HG02852 (cell line): ENCODE data around the gene COL5A1.
"Not testable (repeated sequence)": the region's sequence is repeated elsewhere in the genome, so short reads cannot be mapped to it uniquely, and the experiment has no call there.

Source experiments
- ATAC-seq: cut with Tn5 transposase; IDR thresholded peaks from one replicate; pipeline ENCODE4 v1.9.1; 2021; ENCODE audit warnings: mild to moderate bottlenecking, moderate library complexity; ENCODE audit not compliant: unreplicated experiment

Gene COL5A1

GRCh38 chr9:134847138-134847537 lies 205.5 kb downstream of the COL5A1 start:
- ATAC-seq = no peak

- ATAC-seq = no peak
Observed at GRCh38 chr9:134847752-134848432, 206.3 kb downstream of the COL5A1 start.

DNA sequence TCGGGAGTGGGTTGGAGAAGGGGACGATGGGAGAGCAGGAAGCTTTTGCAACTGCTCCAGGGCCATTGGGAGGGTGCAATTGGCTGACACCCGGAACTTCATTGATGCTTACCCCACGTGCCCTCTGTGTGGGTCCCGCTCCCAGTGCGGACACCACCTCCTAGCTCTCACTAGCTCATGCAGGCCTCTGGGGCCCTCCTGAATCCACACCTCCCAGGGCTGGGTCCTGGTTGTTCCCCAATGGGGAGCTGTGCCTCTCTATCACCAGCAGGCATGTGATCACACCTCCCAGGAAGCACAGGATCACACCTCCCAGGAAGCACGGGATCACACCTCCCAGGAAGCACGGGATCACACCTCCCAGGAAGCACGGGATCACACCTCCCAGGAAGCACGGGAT lies 206.9 kb downstream of the COL5A1 start:
- no peak for ATAC-seq

DNA sequence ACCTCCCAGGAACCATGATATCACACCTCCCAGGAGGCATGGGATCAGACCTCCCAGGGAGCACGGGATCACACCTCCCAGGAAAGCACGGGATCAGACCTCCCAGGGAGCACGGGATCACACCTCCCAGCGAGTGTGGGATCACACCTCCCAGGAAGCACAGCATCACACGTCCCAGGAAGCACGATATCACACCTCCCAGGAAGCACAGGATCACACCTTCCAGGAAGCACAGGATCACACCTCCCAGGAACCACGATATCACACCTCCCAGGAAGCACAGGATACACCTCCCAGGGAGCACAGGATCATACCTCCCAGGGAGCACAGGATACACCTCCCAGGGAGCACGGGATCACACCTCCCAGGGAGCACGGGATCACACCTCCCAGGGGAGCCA lies 209.0 kb downstream of the COL5A1 start:
- no peak for ATAC-seq

- no peak for ATAC-seq
Observed at GRCh38 chr9:134851020-134851419, 209.4 kb downstream of the COL5A1 start.

DNA sequence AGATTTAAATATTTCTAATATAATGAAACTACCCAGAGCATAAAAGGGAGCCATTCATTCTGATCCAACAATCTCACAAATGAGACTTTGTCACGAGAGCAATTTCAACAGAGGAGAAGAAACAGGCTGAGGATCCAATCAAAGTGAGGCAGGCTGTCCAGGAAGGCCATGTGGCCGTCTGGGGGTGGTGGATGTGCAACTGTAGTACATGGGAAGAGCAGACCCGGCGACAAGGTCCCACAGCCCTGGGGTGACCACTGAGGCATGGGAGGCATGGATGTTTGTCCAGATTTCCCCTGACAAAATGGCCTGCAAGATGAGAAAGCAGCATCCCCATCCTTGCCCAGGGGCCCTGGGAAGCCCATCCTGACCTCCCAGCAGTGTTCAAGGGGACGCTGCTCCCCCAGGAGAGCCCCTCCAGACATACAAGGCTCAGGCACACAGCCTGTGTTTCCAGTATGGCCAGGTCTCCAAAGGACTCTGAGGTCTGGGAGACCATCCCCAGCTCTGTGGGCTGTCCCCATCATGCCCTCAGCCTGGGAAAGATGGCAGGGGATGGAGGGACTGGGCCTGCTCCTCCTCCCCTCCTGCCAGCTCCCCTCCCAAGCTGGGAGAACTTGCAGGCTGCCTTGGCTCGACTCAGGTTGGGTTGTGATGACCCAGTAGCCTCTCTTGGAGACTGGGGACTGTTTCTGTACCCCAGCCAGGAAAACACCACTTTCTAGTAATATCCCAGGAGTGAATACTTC lies 211.5 kb downstream of the COL5A1 start:
- no peak for ATAC-seq

DNA sequence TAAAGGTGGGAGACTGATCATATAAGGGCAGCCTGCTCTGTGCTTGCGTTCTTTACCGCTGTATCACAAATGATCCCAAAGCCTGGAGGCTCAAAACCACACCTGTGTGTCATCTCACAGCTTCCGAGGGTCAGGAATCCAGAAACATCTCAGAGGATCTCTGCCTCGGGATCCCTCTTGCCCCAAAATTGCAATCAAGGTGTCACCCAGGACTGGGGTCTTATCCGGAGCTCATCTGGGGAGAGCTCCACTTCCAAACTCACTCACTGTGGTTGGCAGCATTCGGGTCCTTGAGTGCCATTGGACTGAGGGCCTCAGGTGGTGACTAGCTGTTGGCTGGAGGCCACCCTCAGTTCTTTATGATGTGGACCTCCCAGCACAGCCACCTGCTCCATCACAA lies 212.3 kb downstream of the COL5A1 start:
- ATAC-seq = no peak

GRCh38 chr9:134854541-134854981 lies 213.0 kb downstream of the COL5A1 start:
- ATAC-seq = no peak

DNA sequence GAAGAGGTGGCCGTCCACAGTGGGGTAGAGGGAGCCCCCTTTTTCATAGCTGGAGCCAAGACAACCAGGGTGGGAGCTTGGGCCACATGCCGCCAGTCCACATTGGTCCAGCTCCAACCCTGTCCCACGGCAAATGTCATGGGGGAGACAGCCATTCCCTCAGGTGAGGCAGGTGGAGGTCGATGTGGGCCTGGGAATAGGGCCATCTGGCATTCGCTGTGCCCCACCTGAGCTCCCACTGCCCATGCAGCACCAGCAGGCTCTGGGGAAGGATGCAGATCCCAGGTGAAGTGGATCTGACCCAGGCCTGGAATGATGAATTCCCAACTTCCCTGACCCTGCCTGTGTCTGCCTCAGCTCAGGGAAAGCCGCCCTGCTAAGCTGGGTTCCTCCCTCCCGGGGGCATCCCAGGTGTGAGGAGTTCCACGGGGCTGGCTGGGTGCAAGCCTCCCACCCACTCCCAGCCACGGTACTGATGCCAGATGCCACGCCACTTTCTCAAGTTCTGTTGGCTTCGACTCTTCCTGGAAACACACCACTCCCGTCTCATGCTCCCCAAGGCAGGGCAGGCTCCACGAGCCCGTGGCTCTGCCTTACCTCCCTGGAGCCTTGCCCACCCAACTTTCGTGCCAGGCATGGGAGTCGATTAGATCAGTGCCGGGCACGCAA lies 213.8 kb downstream of the COL5A1 start:
- no peak for ATAC-seq

DNA sequence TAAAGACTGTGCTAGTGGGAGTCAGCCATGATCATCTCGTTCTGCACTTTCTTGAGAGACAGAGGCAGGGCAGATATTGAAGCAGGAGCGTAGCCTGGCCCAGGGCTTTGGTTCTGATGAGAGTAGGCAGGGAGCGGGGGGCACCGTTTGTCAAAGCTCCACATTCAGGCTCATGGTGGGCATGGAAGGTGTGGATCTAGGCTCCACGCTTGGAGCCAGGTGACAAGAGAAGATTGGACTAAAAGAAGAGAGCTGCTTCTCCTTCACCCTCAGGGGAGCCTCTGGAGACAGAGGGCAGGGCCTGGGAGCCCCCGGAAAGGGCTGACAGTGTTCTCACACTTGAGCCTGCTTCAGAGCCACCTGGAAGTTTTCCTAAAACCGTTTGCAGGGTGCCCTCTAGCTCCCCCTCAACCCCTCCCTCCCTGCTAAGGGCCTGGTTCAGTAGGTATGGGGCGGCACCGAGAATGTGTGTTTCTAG lies 214.3 kb downstream of the COL5A1 start:
- no peak for ATAC-seq

DNA sequence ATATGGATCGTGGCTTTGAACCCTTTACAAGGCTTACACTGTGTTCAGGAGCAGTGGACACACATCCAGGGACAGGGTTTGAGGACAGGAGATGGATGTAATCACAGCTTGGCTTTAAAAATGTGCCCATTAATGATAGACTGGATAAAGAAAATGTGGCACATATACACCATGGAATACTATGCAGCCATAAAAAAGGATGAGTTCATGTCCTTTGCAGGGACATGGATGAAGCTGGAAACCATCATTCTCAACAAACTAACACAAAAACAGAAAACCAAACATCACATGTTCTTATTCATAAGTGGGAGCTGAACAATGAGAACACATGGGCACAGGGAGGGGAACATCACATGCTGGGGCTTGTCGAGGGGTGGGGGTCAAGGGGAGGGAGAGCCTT lies 215.8 kb downstream of the COL5A1 start:
- ATAC-seq = not testable (repeated sequence)

- ATAC-seq = peak; percentile 70
Observed at GRCh38 chr9:134858051-134858841, 216.6 kb downstream of the COL5A1 start.

- no peak for ATAC-seq
Observed at GRCh38 chr9:134860510-134860909, 218.9 kb downstream of the COL5A1 start.

GRCh38 chr9:134861595-134862334 lies 220.2 kb downstream of the COL5A1 start:
- no peak for ATAC-seq

DNA sequence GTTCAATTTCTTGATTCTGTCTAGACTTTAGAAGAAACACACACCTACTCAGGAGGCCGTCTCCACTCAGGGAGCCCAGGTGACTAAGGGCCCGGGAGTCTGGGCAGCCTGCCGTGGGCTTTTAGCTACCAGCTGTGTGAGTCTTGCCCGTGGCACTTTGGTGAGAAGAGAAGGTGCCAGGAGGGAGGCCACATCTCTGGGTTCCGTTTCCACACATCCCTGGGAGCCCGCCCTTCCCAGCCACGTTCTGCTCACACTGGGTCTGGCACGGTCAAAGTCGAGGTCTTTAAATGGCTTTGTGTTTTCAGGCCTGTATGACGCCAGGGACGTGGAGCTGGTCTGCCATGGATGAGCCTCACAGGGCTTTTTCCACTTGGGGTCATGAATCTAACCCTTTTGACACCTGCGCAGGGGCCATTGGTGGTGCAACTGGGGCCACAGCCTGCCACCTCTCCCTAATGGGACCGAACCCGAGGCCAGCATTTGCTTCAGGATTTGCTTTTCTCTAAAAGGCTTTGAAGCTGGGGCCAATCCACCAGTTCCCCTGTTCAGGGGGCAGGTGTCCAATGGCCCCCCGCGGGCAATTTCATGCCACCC lies 221.8 kb downstream of the COL5A1 start:
- ATAC-seq = no peak

DNA sequence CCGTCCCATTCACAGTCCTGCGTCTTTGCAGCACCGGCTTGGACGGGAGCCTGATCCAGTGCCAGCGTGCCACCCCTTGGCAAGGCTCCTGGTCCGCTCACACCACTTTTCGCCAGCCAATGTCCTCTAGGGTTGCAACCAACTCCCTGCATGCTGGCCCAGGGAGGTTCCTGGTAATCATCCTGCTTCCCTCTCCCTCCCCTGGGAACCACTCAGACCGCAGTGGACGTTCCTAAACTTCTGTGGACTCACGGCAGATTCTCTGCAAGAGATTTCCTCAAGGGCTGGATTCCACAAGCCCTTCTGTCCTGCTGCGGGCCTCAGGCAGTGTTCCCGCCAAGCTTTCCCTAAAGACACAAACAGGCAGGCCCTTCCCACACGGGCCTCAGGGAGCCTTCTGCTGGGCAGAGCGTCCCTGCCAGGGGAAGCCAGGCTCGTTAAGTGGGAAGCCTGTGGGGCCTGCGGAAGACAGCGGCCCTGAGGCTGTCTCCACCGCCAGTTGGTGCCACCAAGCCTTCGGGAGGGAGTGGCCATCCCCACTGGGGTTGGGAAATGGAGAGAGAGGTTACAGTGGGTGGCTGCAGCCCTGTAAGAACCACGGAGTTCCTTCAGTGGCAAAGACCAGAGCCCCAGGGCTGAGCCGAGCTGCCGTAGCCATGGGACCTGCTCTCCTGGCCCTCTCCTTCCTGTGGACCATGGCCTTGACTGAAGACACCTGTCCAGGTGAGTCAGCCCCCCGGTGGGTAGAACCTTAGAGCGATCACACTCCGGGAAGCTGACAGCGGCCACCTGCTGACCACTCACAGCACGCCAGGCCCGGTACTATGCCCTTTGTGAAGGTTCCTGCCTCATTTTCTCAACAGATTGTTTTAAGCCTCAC lies 222.6 kb downstream of the COL5A1 start:
- ATAC-seq = no peak

GRCh38 chr9:134864821-134865190 lies 223.2 kb downstream of the COL5A1 start:
- no peak for ATAC-seq

DNA sequence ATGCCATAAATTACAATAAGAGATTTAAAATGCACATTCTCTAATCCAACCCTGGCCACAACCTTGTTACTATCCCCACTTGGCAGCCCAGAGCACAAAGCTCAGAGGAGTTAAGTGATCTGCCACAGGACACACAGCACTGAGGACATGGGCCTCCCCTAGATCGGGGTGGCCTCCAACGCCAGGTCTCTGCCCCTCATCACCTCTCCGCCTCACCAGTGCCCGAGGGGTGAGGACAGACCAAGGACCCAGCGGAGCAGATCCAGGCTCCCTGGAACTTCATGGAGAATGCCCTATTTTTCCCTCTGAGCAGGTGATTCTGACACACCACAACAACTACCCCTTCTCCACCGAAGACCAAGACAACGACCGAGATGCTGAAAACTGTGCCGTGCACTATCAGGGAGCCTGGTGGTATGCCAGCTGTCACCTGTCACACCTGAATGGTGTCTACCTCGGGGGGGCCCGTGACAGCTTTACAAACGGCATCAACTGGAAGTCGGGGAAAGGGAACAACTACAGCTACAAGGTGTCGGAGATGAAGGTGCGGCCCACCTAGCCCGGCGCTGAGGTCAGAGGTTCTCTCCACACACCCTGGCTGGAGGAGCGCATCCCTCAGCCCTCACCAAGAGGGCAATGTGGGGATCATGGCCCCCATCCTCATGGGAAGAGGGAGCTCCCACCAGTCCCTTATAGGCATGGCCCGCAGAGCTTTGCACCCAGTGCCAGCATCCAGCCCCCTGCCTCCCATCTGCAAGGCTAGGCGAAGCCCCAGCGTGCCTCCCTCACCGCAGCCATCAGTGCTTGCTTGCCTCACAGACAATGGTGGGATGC lies 226.5 kb downstream of the COL5A1 start:
- ATAC-seq = no peak
